Left lung (tissue), 10 donors: ENCODE measurements around the gene PCSK6. TPM values are rescaled to one million over a fixed set of nuclear protein-coding genes. Genes with fewer than 3 reads are reported as not detected.
A peak's percentile ranks its signal among the peaks of the same experiment; 100 is the strongest.

Source experiments
- ATAC-seq: fragments of 200-7000 bp; cut with Tn5 transposase; one replicate; pipeline ENCODE4 v1.9.1; 2020; ENCODE audit warnings: moderate library complexity
- DNase-seq, 4 donors: peaks; one replicate each; pipeline ENCODE4 v3.0.0-alpha.2; 2013 to 2020
- H3K27ac ChIP-seq, 2 donors: fragments of 200-600 bp; sonication (generic) in 1 of 2; one replicate each; pipeline versions ENCODE4 v1.5.0 to v1.8.0; 2020 to 2021
- H3K27me3 ChIP-seq, 2 donors: fragments of 200-600 bp; sonication (generic) in 1 of 2; one replicate each; pipeline versions ENCODE4 v1.5.0 to v1.8.0; 2020 to 2021
- H3K36me3 ChIP-seq, 2 donors: fragments of 200-600 bp; sonication (generic) in 1 of 2; one replicate each; pipeline versions ENCODE4 v1.5.0 to v1.8.0; 2020 to 2021
- H3K4me1 ChIP-seq, 2 donors: fragments of 200-600 bp; one replicate each; pipeline ENCODE4 v1.8.0; 2021
- H3K4me3 ChIP-seq, 2 donors: fragments of 200-600 bp; sonication (generic) in 1 of 2; one replicate each; pipeline versions ENCODE4 v1.5.0 to v1.8.0; 2020 to 2021; ENCODE audit warnings: mild to moderate bottlenecking in 1 of 2
- H3K9me3 ChIP-seq, 2 donors: fragments of 200-600 bp; sonication (generic) in 1 of 2; one replicate each; pipeline versions ENCODE4 v1.5.0 to v1.8.0; 2020 to 2021
- CTCF ChIP-seq, 2 donors: fragments of 200-600 bp; sonication (generic) in 1 of 2; IDR thresholded peaks; one replicate each; pipeline versions ENCODE4 v1.5.0 to v1.8.0; 2021; ENCODE audit warnings: antibody characterized with exemption in 2 of 2
- intact Hi-C, 2 donors: fragments of 100-400 bp; cut with DNase I; formaldehyde crosslinking; loops; one replicate each; pipeline versions ENCODE4 v1.11.2 to v1.14.2; 2022
- polyA plus RNA-seq, 6 donors: library from polyadenylated mRNA; unstranded; fragments of 120-200 nt; gene quantifications; one replicate each; pipeline ENCODE4 v1.2.1, GENCODE V29; 2013; ENCODE audit not compliant: insufficient read length in 6 of 6
- total RNA-seq, 2 donors: library from RNA; stranded (reverse); fragmentation: NEBNext Ultra II Directional; extraction: Animal tissue kit (Norgen Biotek cat#: 25700); gene quantifications; one replicate each; pipeline ENCODE4 v1.2.1, GENCODE V29; 2021
- donor health status: DM: no; HTN: yes; CAD: no.
- donor health status: DM: no; HTN: no; CAD: no.

The PCSK6 gene
- total and polyA plus RNA-seq, 8 donors: 7.7 to 25.7 (median 22.8) TPM

GRCh38 chr15:101489237-101489598 lies 289 bp downstream of the PCSK6 start:
- no peaks in the 10 kb centered on the region for H3K9me3 ChIP-seq
- H3K4me3 ChIP-seq: no peak overlapping the region
- DNase-seq (peak in 1 of 4 donors; percentile 48), ATAC-seq (peak; percentile 84)
- peaks cover 9 to 76% of the 10 kb centered on the region in 2 donors for H3K27me3 ChIP-seq
- peaks cover 0 to 5% of the 10 kb centered on the region in 2 donors for H3K4me1 ChIP-seq
- intact Hi-C loops: no loop called here
- no peak for TF ChIP-seq CTCF (IDR thresholded peaks at IDR 0.05)
- H3K27ac ChIP-seq: no peak overlapping the region
- no peaks in the 10 kb centered on the region for H3K36me3 ChIP-seq

- no peak for DNase-seq
- Histone ChIP-seq H3K36me3 (no peaks in the 10 kb centered on the region), H3K27ac (no peak overlapping the region), H3K27me3 (peaks cover 9 to 70% of the 10 kb centered on the region in 2 donors), H3K4me1 (peaks cover 0 to 5% of the 10 kb centered on the region in 2 donors), H3K9me3 (no peaks in the 10 kb centered on the region), H3K4me3 (peak overlapping the region; percentile 4 to 30)
- ATAC-seq: no peak
- no peak for TF ChIP-seq CTCF (IDR thresholded peaks at IDR 0.05)
- intact Hi-C loops: no loop called here
Measured at GRCh38 chr15:101488300-101489164, 975 bp downstream of the PCSK6 start.

- no peak for TF ChIP-seq CTCF (IDR thresholded peaks at IDR 0.05)
Measured at GRCh38 chr15:101486696-101487459, 2.6 kb downstream of the PCSK6 start.

GRCh38 chr15:101483462-101483861 lies 6.0 kb downstream of the PCSK6 start:
- H3K36me3 ChIP-seq: no peaks in the 10 kb centered on the region
- peaks cover 6 to 31% of the 10 kb centered on the region in 2 donors for H3K27me3 ChIP-seq
- TF ChIP-seq CTCF (IDR thresholded peaks at IDR 0.05): no peak
- intact Hi-C loops: no loop called here
- ATAC-seq: no peak
- H3K9me3 ChIP-seq: no peaks in the 10 kb centered on the region
- H3K4me3 ChIP-seq: no peak overlapping the region
- no peak overlapping the region for H3K27ac ChIP-seq
- no peak for DNase-seq
- peaks cover 0 to 2% of the 10 kb centered on the region in 2 donors for H3K4me1 ChIP-seq

More at GRCh38 chr15:101486696-101487459, 2.6 kb downstream of the PCSK6 start:
- ATAC-seq (no peak), DNase-seq (no peak)
- intact Hi-C loops: no loop called here
- Histone ChIP-seq H3K9me3 (no peaks in the 10 kb centered on the region), H3K27ac (no peak overlapping the region), H3K4me3 (no peak overlapping the region), H3K36me3 (no peaks in the 10 kb centered on the region), H3K4me1 (peaks cover 0 to 5% of the 10 kb centered on the region in 2 donors), H3K27me3 (peaks cover 9 to 62% of the 10 kb centered on the region in 2 donors)
